Vagina (tissue), 2 donors: Measurements from ENCODE around the gene GPANK1.
A peak's percentile ranks its signal among the peaks of the same experiment; 100 is the strongest.

Experiments
- POLR2A ChIP-seq, 2 donors: fragments of 450-650 bp; IDR thresholded peaks; one replicate each; pipeline ENCODE4 v1.6.1; 2017; ENCODE audit warnings: antibody characterized with exemption in 2 of 2, mild to moderate bottlenecking in 2 of 2, moderate library complexity in 2 of 2
- POLR2AphosphoS5 ChIP-seq, 2 donors: sonication (generic); formaldehyde crosslinking; IDR thresholded peaks; one replicate each; pipeline ENCODE4 v1.9.0; 2017; ENCODE audit warnings: antibody characterized with exemption in 2 of 2, mild to moderate bottlenecking in 2 of 2, low read depth in 1 of 2; ENCODE audit not compliant: insufficient read depth in 1 of 2
- TF ChIP-seq, protein P1 (sequence below), 3 experiments: fragments of 450-650 bp in 2 of 3; fragments of 200-600 bp in 1 of 3; sonication (generic) in 1 of 3; IDR thresholded peaks; one replicate each; pipeline ENCODE4 v1.5.1; 2017 to 2019; ENCODE audit warnings: antibody characterized with exemption in 3 of 3, mild to moderate bottlenecking in 2 of 3, moderate library complexity in 2 of 3

DNA sequence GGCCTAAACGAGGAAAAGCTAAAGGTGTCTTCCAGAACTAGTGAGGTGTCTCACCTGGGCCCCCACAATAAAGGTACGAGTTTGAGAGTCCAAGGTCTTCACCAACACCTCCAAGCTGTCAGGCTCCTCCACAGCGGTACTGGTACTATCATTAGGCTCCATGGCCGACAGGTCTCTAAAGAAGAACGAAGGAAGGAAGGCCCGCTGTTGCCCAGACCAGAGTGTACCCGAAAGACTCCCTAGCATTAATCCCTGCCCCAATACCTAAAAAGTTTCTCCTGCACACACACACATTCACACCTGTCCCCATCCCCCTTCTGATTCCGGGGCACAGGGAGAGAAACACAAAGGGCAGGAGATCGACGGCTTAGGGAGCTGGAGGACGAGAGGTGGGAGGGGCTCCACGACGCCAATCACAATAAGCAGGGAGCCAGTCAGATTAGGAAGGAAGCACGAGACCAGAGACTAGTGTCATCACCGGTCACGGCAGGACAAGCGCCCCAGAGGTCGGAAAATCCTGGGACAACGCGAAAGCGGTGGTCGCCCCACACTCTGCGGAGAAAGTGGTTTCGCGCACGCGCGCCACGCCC, 13.1 kb downstream of the GPANK1 start:
- TF ChIP-seq, protein P1, sequence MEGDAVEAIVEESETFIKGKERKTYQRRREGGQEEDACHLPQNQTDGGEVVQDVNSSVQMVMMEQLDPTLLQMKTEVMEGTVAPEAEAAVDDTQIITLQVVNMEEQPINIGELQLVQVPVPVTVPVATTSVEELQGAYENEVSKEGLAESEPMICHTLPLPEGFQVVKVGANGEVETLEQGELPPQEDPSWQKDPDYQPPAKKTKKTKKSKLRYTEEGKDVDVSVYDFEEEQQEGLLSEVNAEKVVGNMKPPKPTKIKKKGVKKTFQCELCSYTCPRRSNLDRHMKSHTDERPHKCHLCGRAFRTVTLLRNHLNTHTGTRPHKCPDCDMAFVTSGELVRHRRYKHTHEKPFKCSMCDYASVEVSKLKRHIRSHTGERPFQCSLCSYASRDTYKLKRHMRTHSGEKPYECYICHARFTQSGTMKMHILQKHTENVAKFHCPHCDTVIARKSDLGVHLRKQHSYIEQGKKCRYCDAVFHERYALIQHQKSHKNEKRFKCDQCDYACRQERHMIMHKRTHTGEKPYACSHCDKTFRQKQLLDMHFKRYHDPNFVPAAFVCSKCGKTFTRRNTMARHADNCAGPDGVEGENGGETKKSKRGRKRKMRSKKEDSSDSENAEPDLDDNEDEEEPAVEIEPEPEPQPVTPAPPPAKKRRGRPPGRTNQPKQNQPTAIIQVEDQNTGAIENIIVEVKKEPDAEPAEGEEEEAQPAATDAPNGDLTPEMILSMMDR (IDR thresholded peaks at IDR 0.05): no peak
- peak in 1 of 2 donors; percentile 20 for TF ChIP-seq POLR2A (IDR thresholded peaks at IDR 0.05)
- peak in 1 of 2 donors; percentile 9 for TF ChIP-seq POLR2AphosphoS5 (IDR thresholded peaks at IDR 0.05; ENCODE audit: insufficient read depth in 1 of 2, low read depth in 1 of 2)
